ENCODE results near the gene LRRC4B. TPM values are rescaled to one million over a fixed set of nuclear protein-coding genes. Genes with fewer than 3 reads are reported as not detected.
A peak's percentile ranks its signal among the peaks of the same experiment; 100 is the strongest.
"Not testable (repeated sequence)": the region's sequence is repeated elsewhere in the genome, so short reads cannot be mapped to it uniquely, and the experiment has no call there.

The LRRC4B gene
- total RNA-seq, 1 donor from 2014 or later = 3.9 TPM

GRCh38 chr19:50531171-50531612, 37.0 kb downstream of the LRRC4B start:
- intact Hi-C loops (cut with DNase I) = no loop called here
- Histone ChIP-seq H3K36me3 (no peaks in the 10 kb centered on the region), H3K27ac (no peak overlapping the region), H3K4me3 (no peak overlapping the region), H3K27me3 (ENCODE audit: low read depth) (peaks cover 15% of the 10 kb centered on the region), H3K9me3 (no peaks in the 10 kb centered on the region), H3K4me1 (no peaks in the 10 kb centered on the region)
- ATAC-seq (peak in 1 of 2 donors; percentile 27), DNase-seq (no peak)
- TF ChIP-seq CTCF (IDR thresholded peaks at IDR 0.05) = no peak

GRCh38 chr19:50528052-50528451, 40.2 kb downstream of the LRRC4B start:
- intact Hi-C loops (cut with DNase I); H3K4me3 ChIP-seq; H3K9me3 ChIP-seq; DNase-seq; H3K27ac ChIP-seq; H3K36me3 ChIP-seq; H3K4me1 ChIP-seq; ATAC-seq: not testable (repeated sequence)
- peaks cover 15% of the 10 kb centered on the region for H3K27me3 ChIP-seq (ENCODE audit: low read depth)

GRCh38 chr19:50522881-50523280, 45.4 kb downstream of the LRRC4B start:
- no peak for DNase-seq
- no peak for ATAC-seq
- H3K27ac ChIP-seq = no peak overlapping the region
- H3K4me1 ChIP-seq = no peaks in the 10 kb centered on the region
- intact Hi-C loops (cut with DNase I) = no loop called here
- no peaks in the 10 kb centered on the region for H3K9me3 ChIP-seq
- H3K4me3 ChIP-seq = no peak overlapping the region
- no peaks in the 10 kb centered on the region for H3K27me3 ChIP-seq (ENCODE audit: low read depth)
- H3K36me3 ChIP-seq = no peaks in the 10 kb centered on the region
- TF ChIP-seq CTCF (IDR thresholded peaks at IDR 0.05) = no peak

- H3K27me3 ChIP-seq (ENCODE audit: low read depth) = no peaks in the 10 kb centered on the region
- H3K36me3 ChIP-seq = no peaks in the 10 kb centered on the region
- no peak overlapping the region for H3K4me3 ChIP-seq
- intact Hi-C loops (cut with DNase I) = no loop called here
- no peaks in the 10 kb centered on the region for H3K9me3 ChIP-seq
- no peak for TF ChIP-seq CTCF (IDR thresholded peaks at IDR 0.05)
- ATAC-seq (no peak), DNase-seq (peak; percentile 25)
- no peaks in the 10 kb centered on the region for H3K4me1 ChIP-seq
- no peak overlapping the region for H3K27ac ChIP-seq
Measured at GRCh38 chr19:50520822-50521465, 47.3 kb downstream of the LRRC4B start.

DNA sequence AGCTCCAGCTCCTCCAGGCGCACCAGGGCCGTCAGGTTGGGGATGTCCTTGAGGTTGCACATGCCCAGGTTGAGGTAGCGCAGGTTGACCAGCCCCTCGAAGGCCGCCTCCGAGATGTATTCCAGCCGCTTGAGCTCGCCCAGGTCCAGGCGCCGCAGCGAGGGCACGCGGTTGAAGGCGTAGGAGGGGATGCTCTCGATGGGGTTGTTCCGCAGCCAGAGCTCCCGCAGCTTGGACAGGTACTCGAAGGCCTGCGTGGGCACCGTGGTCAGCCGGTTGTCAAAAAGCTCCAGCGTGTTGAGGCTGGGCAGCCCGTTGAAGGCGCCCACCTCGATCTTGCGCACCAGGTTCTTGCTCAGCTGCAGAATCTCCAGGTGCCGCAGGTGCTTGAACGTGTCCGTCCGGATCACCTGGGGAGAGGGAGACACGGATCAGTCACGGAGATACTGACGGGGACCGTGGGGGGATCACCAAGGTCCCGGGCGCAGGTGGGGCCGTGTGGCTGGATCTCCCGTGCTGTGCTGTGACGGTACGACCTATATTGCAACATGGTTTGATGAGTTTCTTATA, 49.1 kb downstream of the LRRC4B start:
- Histone ChIP-seq H3K36me3 (no peaks in the 10 kb centered on the region), H3K9me3 (no peaks in the 10 kb centered on the region), H3K4me3 (no peak overlapping the region), H3K27ac (no peak overlapping the region), H3K27me3 (ENCODE audit: low read depth) (peaks cover 8% of the 10 kb centered on the region), H3K4me1 (no peaks in the 10 kb centered on the region)
- intact Hi-C loops (cut with DNase I) = no loop called here
- DNase-seq (peak; percentile 42), ATAC-seq (no peak)
- TF ChIP-seq CTCF (IDR thresholded peaks at IDR 0.05) = no peak

Data from lower lobe of right lung (tissue), 2 donors.